Measurements from ENCODE around the gene PON1.

Gene PON1

DNA sequence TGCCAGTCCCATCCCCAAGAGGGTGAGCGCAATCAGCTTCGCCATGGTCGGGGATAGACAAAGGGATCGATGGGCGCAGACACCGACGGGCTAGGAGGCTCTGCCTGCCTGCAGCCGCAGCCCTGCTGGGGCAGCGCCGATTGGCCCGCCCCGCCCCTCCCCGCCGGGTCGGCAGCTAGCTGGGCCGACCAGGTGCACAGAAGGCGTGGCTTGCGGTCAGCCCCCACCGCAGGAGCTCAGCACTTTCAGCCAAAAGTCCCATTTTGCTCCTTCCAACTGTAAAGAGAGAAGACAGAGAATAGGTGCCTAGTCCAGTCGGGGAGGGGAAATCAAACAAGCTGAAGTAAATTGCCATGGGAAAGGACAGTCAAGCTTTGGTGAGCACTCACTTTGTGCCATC, at the start of gene PON1:
PON1 (minus strand) TSS at position 102 of the 400 bp plus-strand sequence; CDS start at position 45, 57 bp downstream.
- peak; percentile 83 for DNase-seq

GRCh38 chr7:95373323-95373722, 49.0 kb upstream of the PON1 start:
- no peak for DNase-seq

DNA sequence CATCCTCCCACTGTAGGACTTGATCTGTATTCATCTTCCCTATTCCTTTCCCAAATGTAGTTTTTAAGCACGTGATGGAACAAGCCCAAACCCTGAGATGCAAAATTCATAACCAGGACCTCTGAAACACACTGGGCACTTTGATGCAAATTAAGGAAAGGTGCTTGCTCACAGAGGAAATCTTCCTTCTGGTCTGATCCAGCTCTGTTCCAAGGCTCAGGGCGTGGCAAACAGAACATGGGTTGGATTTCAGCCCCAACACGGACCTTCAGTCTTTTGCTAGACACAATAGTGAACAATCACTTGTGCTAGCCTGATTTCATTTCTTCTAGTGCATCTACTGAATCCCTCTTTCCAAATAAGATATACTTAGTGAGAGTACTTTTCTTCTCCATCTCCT, 43.9 kb upstream of the PON1 start:
- no peak for DNase-seq

GRCh38 chr7:95367606-95368005, 43.3 kb upstream of the PON1 start:
- no peak for DNase-seq

DNA sequence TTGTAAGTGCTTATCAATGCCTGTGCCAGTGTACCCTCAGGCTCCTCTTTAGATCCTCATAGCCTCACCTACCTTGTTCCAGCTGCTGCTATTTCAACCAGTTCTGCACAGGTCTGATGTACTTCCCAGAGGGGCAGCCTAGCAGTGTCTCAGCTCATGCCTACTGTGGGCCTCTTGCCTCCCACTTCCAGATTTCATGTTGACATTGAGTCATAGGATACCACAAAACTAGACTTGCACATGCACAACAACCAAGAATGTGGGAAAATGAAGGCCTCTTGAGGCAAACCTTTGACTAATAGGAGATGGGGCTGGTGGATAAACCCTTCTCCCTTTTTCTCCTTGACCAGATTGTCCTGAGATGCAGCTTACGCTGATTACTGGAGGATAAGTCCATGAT, 40.8 kb upstream of the PON1 start:
- no peak for DNase-seq

GRCh38 chr7:95357623-95358022, 33.3 kb upstream of the PON1 start:
- DNase-seq = no peak

DNA sequence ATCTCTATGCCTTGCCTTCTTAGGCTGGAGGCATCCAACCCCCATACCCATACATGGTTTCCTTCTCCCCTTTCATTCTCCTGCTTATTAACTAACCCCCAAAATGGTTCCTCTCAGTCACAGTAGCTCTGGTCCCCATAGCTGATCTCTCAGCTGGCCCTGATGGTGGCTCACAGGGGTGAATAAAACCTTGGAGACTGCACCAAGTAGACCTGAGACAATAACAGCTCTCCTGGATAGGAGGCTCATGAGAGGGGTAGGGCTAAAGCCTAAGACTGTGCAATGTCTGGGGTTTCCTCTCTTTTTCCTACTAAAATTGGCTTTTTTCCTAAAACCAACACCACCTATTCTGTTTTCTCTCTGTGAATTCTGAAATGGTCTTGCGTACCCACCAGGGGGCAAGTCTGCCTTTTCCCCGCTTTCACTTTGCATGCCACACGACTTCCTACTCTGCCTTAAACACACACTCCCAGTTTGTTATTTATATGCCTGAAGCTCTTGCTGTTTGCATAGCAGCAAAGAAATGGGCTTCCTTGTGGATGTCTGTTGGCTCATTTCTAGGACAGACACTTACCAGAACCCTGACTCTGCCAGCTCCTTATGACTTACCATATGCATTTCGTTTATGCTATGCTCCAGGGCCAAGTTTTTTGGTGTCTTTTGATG, 18.4 kb upstream of the PON1 start:
- DNase-seq = peak; percentile 43

DNA sequence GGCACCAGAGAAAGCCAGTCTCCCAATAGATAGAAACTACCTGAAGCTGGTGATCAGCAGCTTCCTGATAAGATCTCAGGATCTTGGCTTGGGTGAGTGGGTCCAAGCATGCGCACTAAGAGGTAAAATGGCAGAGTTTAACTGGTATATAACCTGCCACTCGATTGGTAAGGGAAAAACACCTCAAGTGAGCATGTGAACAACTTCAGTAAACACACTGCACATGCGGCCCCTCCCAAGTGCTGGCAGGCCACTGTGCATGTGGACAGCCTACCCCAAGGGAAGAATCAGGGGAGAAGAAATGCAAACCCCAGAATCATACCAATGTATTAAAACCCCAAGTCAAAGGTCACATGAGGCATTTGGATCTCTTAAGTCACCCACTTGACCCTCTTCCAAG, 17.7 kb upstream of the PON1 start:
- no peak for DNase-seq

DNA sequence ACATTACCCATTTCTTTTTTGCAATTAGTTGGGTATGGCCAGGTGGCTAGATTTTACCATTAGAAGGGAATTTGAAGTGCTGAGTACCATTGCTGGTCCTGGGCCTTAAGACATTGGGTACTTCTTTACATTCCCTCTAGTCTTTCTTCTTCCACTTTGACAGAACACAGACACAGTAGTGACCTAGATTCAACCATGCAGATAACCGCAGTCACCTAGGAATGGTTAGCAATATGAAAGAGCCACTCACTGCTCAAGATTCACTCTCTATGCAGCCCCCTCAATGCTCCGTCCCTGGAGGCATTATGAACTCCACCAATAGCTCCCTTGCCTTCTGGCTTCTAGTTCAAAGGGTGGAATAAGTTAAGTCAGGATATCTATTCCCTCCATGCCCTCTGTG, 16.2 kb upstream of the PON1 start:
- no peak for DNase-seq

GRCh38 chr7:95338832-95339231, 14.5 kb upstream of the PON1 start:
- no peak for DNase-seq

DNA sequence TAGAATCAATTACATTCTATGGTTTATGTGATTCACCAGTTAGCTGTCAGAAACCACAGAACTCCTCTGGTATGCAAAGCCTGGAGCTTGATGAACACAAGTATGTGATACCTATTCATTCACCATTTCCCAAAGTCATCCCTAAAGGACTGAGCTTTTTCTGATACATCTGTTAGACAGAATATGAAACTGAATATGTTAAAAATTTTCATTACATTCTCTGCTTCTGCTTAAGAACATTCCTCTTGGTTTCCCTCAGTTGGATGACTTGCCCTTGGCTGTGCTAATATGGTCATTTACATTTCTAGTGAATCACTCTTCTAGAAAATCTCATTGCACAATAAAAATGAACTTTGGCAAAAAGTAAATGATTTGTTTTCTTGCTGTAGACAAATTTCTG, 10.8 kb upstream of the PON1 start:
- DNase-seq = no peak

GRCh38 chr7:95334447-95334846, 10.1 kb upstream of the PON1 start:
- no peak for DNase-seq

DNA sequence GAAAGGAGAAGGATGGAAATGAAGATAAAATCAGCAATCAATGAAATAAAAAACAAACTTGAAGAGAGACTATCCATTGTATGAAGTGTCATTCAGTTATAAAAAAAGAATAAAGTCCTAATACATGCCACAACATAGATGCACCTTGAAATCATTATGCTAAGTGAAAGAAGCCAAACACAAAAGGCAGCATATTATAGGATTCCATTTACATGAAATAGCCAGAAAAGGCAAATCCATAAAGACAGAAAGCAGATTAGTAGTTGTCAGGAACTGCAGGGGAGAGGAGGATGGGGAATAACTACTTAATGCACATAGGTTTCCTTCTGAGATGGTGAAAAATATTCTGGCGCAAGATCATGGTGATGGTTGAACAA, 6.6 kb upstream of the PON1 start:
- no peak for DNase-seq

- DNase-seq = no peak
Observed at GRCh38 chr7:95330204-95330960, 6.0 kb upstream of the PON1 start.

DNA sequence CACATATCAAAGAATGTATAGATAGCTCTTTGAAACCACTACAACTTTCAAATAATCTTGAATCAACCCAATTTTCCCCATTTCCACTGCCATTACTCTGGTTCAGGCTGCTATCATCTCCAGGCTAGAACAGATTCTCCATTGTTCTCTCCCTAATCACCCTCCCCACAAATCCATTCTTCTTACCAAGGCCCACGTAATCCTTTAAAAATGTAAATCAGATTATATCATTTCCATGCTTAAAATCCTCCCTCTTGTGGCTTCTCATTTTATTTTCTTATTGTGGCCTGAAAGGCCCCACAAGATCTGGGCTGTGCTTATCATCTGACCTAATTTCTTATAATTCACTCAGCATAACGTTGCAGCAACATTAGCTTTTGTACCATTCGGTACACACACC, 3.0 kb upstream of the PON1 start:
- no peak for DNase-seq

DNA sequence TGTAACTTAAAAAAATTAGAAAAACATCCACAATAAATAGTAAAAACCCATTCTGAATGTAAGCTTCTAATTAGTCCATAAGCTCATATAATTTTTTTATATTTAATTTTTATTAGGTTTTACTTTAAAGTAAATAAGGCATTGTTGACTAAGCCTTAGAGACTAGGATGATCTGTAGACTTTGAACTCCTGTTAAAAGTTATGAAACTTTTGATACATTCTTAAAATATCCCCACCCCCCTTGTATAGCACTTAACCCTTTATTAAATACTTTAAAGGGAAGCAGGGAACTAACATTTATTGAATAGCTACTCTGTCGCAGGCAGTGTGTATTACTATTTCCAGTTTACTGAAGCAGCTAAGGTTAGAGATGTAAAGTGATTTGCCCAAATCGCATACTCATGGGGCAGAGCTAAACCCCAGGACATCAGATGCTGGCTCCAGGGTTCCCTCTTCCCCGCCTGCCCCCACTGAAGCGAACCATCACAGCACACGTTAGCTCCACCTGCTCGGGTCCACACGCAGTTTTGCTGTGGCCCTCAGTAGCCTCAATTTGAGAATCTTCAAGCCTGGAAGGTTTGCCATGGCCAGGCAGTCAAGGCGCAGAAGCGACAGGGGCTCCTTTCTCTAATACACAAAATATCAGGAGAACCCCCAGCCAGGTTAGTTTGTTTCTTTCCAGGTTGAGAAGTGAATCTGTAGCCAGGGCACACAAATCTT, 762 bp downstream of the PON1 start:
- DNase-seq = no peak

GRCh38 chr7:95322854-95323253, 1.5 kb downstream of the PON1 start:
- DNase-seq = peak; percentile 13

GRCh38 chr7:95322396-95322795, 1.9 kb downstream of the PON1 start:
- no peak for DNase-seq

DNA sequence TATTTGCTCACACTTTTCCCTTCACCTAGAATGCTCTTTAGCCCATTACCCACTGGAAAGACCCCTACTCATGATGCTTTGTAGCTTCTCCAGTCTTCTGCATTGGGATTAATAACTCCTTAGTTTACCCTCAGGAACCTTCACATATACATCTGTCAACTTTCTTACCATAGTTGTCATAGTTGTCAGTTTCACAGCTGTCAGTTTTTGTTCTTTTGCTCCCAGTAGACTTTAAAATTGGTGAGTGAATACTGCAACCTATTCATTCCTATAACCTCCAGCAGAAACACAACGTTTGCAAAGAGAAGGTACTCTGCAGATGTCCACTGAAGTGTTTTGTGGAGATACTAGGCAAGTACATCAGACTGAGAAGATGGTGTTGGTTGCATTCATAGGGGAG, 2.6 kb downstream of the PON1 start:
- DNase-seq = no peak

- DNase-seq = no peak
Observed at GRCh38 chr7:95320651-95321050, 3.7 kb downstream of the PON1 start.

GRCh38 chr7:95319570-95319969, 4.8 kb downstream of the PON1 start:
- no peak for DNase-seq

- no peak for DNase-seq
Observed at GRCh38 chr7:95318501-95319100, 5.7 kb downstream of the PON1 start.

DNA sequence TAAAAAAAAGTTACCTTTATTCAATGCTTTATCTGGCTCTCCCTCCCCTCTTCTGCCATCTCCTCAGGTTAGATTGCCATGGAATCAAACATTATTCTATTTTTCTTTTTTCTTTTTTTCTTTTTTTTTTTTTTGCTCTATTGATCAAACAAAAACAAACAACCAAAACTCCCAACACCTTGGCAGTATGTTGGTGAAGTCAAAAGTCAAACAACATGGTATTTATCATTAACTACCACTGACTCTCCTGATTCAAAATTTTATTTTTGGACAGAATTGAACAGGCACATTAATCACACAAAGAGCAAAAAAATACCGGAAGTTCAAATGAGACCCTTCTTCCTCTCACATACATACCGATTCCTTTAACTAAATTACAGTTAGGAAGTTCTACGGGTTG, 6.4 kb downstream of the PON1 start:
- no peak for DNase-seq

DNA sequence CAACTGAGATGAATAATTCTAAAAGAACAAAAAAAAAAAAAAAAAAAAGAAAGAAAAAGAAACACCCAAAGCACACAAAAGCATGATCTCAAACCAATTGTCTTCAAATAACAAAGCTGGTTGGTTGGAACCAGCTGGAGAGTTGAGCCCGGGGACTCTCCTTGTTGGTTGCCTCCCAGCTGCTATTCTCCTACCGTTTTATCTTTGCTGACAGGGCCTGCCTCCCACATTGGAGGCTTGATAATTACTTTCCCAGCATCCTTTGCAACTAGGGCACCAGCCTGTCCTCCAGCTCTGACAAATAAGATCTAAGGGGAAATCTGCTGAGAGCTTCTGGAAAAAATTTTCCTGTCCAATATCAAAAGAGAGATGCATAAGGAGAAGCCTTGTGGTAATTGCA, 6.8 kb downstream of the PON1 start:
- peak; percentile 22 for DNase-seq

Measured in NCI-H69 (cell line).